Airway epithelial cell (primary cell): ENCODE data around the gene ZNF543. TPM values are rescaled to one million over a fixed set of nuclear protein-coding genes. Genes with fewer than 3 reads are reported as not detected.

Experiments used
- total RNA-seq: library from RNA; depleted of rRNA; stranded (reverse); fragments of >200 nt; gene quantifications from 2 replicates; pipeline ENCODE4 v1.2.3, GENCODE V29; 2015

ZNF543 gene
- 4.5 and 6.1 TPM in 2 replicates for total RNA-seq

DNA sequence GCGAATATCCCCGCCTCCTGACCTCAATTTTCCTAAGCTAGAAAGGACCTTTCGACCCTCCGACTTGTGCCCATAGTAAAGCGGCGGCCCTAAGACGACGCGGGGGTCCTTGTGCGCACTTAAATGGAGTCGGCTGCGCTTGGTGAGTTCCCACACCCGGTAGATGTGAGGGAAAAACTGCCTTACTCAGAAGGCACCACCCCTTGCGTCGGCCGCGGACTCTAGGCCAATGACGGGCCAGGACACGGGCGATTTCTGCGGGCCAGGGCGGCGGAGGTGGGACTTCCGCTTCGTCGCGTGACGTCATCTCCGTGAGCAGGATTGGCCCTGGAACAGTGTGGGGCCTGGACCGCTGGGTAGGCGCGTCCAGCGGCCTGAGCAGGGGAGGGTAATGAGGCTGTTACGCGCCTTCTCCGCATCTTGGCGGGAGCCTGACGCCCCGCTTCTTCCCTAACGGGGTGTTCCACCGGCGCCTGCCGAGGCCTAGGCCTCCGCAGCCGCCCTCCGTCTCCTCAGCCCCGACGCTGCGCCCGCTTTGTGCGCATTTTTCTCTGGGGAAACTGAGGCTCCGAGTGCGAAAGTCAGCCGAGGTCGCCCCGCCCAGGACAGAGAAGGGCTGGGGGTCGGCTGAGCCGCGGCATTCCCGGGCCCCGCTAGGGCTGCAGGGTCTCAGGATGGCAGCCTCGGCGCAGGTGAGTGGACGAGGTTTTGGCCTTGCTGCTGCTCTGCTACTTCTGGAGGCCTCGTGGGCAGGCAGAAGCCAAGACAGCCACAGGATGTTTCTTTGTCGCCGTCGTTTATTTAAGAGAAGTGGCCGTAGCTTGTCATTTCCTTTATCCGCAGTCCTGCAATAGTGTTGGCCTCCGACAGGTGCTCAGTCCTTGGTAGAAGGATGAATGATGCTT is at the start of gene ZNF543:
Gene ZNF543, plus strand, starts transcription at position 293 of the 905 bp plus-strand sequence. Its CDS starts 382 bp downstream, at position 675.

DNA sequence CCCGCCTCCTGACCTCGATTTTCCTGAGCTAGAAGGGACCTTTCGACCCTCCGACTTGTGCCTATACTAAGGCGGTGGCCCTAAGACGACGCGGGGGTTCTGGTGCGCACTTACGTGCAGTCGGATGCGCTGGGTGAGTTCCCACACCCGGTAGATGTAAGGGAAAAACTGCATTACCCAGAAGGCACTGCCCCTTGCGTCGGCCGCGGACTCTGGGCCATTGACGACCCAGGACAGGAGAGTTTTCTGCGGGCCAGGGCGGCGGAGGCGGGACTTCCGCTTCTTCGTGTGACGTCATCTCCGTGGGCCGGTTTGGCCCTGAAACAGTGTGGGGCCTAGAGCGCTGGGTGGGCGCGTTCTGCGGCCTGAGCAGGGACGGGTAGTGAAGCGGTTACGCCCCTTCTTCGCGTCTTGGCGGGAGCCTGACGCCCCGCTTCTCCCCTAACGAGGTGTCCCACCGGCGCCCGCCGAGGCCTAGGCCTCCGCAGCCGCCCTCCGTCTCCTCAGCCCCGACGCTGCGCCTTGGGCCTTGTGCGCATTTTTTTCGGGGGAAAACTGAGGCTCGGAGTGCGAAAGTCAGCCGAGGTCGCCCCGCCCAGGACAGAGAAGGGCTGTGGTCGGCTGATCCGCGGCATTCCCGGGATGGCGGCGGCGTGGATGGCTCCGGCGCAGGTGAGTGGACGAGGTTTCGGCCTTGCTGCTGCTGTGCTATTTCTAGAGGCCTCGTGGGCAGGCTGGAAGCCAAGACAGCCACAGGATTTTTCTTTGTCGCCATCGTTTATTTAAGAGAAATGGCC is 39.9 kb upstream of the ZNF543 start, which contains the start of gene ZNF460:
Gene ZNF460, plus strand, starts transcription at position 321 of the 797 bp plus-strand sequence. Its CDS starts 322 bp downstream, at position 643.

DNA sequence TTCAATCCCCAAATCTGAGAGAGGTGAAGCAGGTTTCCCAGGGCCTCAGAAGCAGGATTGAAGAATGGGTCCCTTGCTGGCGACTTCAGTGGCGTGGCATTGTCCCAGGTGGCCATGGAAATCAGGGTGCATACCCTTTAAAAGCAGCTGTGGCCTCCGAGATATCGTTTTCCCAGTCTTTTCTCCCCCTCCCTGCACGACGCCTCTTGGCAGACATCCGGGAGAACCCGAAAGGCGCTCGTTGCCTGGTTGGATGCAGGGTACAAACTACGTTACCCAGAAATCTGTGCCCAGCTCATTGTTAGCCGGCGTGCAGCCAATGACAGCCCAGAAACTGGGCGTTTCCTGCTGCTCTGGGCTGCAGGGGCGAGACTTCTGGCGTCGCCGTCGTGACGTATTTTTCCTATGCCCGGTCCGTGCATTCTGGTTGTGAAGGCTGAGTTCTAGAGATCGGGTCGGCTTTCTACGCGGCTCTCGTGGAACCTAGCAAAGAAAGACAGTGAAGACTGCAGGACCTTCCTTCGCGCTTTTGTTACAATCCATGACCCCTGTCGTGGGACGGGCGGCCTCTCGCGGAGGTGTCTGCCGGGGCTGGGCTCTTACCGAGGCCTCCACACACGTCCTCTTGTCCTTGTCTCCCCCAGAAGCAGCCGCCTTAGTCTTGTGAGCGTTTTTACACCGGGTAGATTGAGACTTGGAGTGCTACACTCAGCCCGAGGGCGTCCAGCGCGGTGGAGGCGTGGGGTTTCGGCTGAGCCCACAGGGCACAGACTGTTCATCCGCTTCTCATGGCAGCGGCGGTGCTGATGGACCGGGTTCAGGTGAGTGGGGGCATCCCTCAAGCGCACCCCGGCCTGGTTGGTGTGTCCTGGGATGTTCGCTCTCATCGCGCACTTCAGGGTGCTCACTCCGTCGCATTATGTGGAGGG is 30.9 kb downstream of the ZNF543 start, which contains the start of gene ZNF304:
Gene ZNF304, plus strand, starts transcription at position 395 of the 929 bp plus-strand sequence. Its CDS starts 394 bp downstream, at position 789.

DNA sequence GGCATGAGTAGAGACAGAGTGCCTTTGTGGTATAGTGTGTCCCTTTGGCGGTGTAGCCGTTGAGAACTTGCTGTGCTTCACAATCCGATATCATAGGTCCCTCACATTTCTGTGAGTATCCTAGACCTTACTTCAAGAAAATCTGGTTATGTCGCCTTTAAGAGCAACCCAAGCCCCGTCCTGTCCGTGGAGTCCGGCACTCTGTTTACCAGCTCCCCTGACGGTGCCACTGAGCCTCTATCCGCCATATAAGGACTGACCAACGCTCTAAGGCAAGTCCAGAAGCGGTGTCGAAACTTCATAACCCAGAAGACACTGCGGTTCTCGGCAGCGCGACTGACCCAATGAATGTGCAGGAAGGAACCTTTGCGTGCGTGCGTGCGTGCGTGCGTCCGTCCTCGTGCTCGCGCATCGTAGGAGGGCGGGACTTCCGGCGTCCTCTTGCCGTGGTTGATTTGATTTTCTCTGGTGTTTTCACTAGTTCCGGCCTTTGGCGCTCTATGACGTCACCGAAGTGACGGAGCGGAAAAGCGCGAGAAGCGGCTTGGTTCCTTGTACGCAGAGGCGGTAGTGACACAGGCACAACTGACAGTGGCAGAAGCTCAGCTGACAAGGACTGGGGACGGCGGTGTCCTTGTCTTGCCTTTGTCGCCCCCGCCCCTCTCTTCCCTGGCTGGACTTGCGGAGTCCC is 42.9 kb downstream of the ZNF543 start, which contains the start of the genes TRAPPC2B and ZNF547:
Gene TRAPPC2B, plus strand, starts transcription at position 555 of the 691 bp plus-strand sequence. CDS start 1,283 bp downstream, outside the sequence.
Gene ZNF547, plus strand, starts transcription at position 555 of the 691 bp plus-strand sequence. CDS start 5,005 bp downstream, outside the sequence.

Other genes starting within 250 kb of the ZNF543 start
- gene USP29, start 200.5 kb upstream of the ZNF543 start, total RNA-seq: not detected in 2 replicates
- not detected in 2 replicates for gene ZIM3, start 175.3 kb upstream of the ZNF543 start, total RNA-seq
- gene DUXA, start 153.0 kb upstream of the ZNF543 start, total RNA-seq: not detected in 2 replicates
- gene ZNF264, start 129.0 kb upstream of the ZNF543 start, total RNA-seq: 25.2 and 32.0 TPM in 2 replicates
- gene AURKC, start 89.4 kb upstream of the ZNF543 start, total RNA-seq: 1.3 and 1.6 TPM in 2 replicates
- 5.5 and 8.0 TPM in 2 replicates for gene ZNF805, start 79.8 kb upstream of the ZNF543 start, total RNA-seq
- gene ZNF460, start 40.0 kb upstream of the ZNF543 start, total RNA-seq: 27.7 and 28.8 TPM in 2 replicates
- 3.7 and 5.2 TPM in 2 replicates for gene ZNF304, start 30.8 kb downstream of the ZNF543 start, total RNA-seq
- 26.1 and 29.0 TPM in 2 replicates for gene TRAPPC2B, start 43.1 kb downstream of the ZNF543 start, total RNA-seq
- gene ZNF547, start 43.1 kb downstream of the ZNF543 start, total RNA-seq: 0.56 and 2.6 TPM in 2 replicates
- 7.9 and 12.2 TPM in 2 replicates for gene ZNF548, start 69.4 kb downstream of the ZNF543 start, total RNA-seq
- 2.6 and 2.8 TPM in 2 replicates for gene ZNF17, start 90.7 kb downstream of the ZNF543 start, total RNA-seq
- gene ZNF749, start 114.9 kb downstream of the ZNF543 start, total RNA-seq: 10.6 and 17.5 TPM in 2 replicates
- 0.28 and 0.33 TPM in 2 replicates for gene VN1R1, start 136.7 kb downstream of the ZNF543 start, total RNA-seq
- gene ZNF772, start 157.1 kb downstream of the ZNF543 start, total RNA-seq: 6.4 and 11.4 TPM in 2 replicates
- gene ZNF419, start 167.3 kb downstream of the ZNF543 start, total RNA-seq: 5.9 and 7.2 TPM in 2 replicates
- 6.2 and 6.9 TPM in 2 replicates for gene ZNF773, start 179.5 kb downstream of the ZNF543 start, total RNA-seq
- gene ZNF549, start 206.9 kb downstream of the ZNF543 start, total RNA-seq: 2.9 and 3.9 TPM in 2 replicates
- gene ZNF550, start 239.4 kb downstream of the ZNF543 start, total RNA-seq: 4.7 TPM in 2 replicates